Hematopoietic multipotent progenitor cell treated with erythropoietin and hydrocortisone succinate and interleukin-3 and kit ligand, for 4 days (in vitro differentiated cells): Measurements from ENCODE around the gene ADCY5.

Experiments used
- DNase-seq: peaks from one replicate; pipeline ENCODE4 v3.0.0-alpha.2; 2015

The ADCY5 gene

GRCh38 chr3:123296836-123297626 is 151.9 kb downstream of the ADCY5 start:
- no peak for DNase-seq

DNA sequence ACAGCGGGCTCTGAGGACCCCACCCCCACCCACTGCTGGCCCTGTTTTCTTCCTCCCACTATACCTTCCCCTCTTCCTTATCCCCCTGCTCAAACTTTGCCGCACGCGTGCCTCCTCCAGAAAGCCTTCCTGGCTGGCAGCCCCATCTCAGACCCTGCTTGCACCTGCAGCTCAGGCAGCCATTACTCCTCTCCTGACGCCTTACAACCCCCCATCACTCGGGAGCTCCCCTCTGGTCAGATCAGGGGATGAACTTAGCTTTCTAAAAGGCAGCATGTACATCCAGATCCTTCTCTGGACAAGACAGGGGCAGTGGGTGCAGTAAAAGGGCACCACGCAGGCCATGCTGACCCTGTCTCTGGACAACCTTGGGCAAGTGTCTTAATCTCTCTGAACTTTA is 152.6 kb downstream of the ADCY5 start:
- no peak for DNase-seq

- no peak for DNase-seq
These were observed 153.0 kb downstream of the ADCY5 start for GRCh38 chr3:123295901-123296250.

DNA sequence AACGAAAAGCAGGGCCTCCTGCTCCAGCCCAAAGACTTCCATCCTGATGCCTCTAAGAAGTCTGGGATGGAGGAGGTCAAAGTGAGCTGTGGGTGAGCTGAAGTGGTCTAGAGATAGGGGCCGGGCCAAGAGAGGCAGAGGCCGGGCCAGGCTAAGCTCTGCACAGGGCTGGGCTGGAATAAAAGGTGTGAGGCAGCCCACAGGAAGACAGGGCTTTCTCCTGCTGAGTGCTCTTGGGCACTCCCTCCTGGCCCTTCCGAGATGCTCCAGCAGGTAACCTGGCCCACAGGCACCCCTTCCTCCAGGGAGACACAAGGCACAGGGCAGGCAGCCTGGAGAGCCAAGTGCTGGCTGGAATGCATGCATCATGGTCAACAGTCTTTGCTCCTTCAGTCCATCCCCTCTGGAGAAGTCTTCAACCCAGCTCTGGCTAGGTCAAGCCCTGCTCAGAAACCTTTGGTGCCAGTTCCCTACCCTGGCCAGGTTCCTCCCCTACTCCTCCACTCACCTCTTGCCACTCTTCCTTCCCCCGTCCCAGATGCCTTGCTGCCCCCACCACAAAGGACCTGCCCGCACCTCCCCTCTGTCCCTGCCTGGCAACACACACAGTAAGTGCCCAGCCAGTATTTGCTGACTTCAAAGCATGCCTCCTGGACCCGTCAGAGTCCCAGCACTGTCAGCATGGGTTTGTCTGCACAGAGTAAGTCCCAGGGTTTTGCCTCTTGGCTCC is 153.6 kb downstream of the ADCY5 start:
- DNase-seq, result no peak

GRCh38 chr3:123294296-123294938 is 154.5 kb downstream of the ADCY5 start:
- no peak for DNase-seq

- DNase-seq, result no peak
These were observed 156.3 kb downstream of the ADCY5 start for GRCh38 chr3:123292321-123293310.

DNA sequence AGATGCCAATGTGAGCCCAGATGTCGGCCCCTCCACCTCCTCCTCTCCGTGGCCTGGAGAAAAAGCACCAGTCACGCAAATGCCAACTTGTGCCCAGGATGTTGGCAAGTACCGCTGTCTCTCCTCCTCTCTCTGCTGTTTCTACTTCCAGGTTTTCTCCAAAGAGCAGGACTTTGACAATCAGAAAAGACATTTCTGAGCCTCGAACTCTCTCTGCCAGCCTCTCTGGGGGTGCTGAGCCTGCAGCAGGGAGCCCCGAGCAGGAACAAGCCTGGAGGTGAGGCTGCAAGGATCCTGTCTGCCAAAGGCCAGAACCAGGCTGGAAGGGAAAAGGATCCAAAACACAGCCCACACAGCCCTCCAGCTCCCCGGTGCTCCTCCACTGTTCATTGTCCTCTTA is 157.5 kb downstream of the ADCY5 start:
- DNase-seq, result no peak

- no peak for DNase-seq
These were observed 157.9 kb downstream of the ADCY5 start for GRCh38 chr3:123290962-123291361.

GRCh38 chr3:123290107-123290930 is 158.6 kb downstream of the ADCY5 start:
- no peak for DNase-seq

GRCh38 chr3:123289391-123290106 is 159.3 kb downstream of the ADCY5 start:
- DNase-seq, result no peak

- no peak for DNase-seq
These were observed 161.0 kb downstream of the ADCY5 start for GRCh38 chr3:123287962-123288302.

GRCh38 chr3:123287051-123287961 is 161.6 kb downstream of the ADCY5 start:
- no peak for DNase-seq

GRCh38 chr3:123286308-123287023 is 162.4 kb downstream of the ADCY5 start:
- DNase-seq, result peak; percentile 88

DNA sequence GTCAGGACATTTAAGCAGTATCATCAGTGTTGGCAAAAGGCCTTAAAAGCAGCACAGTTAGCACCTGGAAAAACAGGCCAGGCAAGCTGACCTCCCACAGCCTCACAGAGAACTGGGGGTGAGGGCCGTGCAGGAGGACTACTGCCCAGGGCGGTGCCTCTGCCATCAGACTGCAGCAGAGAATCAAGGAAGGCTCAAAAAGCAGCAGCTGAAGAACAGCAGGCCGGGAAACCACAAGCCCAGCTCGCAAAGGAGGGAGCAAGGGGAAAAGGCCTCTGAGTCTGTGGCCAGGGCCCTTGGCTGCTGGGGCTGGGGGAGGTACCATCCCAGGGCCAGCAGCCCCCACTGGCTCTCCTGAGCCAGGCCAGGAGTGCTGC is 163.0 kb downstream of the ADCY5 start:
- no peak for DNase-seq

DNA sequence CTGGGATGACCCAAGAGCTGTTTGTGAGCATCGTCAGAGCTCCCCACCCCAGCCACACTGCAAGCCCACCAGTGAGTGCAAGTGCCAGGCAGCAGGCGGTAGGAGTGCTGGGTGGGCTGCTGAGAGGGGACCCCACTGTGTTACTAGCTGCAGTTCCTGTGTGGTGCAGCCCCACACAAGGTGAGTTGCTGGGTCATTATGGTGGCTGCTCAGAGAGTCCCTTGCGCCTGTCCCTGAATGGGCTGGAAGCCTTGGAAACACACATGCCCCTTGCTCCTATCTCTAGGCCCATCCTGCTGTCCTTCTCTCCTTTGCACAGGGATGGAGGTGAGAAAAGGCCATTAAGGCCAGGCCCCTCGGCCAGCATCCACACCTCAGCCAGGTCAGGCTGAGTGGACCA is 163.4 kb downstream of the ADCY5 start:
- DNase-seq, result no peak

- DNase-seq, result no peak
These were observed 163.8 kb downstream of the ADCY5 start for GRCh38 chr3:123285066-123285465.

DNA sequence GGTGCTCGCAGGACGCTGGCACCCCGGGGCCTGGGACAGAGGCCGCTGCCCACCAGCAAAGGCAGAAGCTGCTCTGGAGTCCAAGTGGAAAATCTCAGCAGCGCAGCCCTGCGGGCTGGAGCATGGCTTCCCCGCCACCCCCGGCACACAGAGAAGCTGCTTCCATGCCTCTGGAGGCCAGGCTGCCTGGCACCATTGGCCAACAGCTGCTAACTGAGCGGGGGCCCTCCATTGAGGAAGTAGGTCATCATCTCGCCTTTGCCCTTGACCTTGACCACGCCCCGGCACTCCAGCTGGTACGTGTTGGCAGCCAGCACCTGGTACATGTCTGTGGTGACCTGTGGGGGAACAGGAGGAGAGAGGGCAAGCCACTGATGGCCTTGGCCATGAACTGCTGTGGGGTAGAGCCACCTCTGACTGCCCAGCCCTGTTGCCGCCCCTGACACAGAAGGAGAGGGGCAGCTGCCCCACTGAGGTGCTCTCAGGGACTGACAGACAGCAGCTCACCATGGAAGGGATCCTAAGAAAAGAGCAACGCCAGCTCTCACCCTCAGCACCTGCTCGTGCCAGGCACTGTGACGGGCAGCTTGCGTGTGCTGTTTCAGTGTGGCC is 164.4 kb downstream of the ADCY5 start:
- no peak for DNase-seq

DNA sequence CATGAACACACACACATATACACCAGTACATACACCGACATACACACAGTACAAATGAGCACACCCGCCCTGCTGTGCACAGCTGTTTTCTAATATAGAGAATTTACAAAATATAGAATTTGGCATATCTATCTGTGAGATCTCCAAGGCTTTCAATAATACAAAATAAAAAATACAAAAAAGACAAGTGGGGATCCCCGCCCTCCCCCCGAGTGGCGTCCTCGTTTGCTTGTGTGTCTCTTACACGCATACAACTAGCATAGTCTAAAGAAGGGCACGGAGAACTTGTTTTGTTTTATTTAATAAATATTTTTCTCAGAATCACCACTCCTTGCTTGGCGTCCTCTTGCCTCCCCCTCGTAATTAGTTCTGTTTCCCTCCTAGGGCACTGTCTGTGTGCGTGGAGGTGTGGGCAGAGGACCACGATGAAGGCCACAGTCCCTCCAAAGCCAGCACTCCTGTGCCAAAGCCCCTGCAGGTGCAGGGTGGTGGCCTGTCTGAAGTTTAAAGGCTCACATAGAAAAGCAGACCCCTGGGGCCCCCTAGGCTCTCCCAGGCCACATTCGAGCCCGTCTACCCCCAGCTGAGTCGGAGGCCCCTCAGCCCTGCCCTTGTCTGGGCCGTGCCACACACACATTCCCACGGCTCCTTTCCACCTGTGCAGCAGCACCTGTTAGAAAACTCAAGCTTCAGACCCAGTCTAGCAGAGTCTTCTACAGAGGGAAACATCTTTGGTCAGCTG is 165.1 kb downstream of the ADCY5 start:
- no peak for DNase-seq
